SK-N-SH treated with all-trans-retinoic acid at 6 μM for 48 hours (cell line): ENCODE data around the gene RNF19B.

Source experiments
- ATAC-seq: fragments of 200-7000 bp; cut with Tn5 transposase; 3 replicates; pipeline ENCODE4 v1.9.1; 2020; ENCODE audit warnings: mild to moderate bottlenecking, moderate library complexity
- ARNTL ChIP-seq: fragments of 450-650 bp; formaldehyde crosslinking; IDR thresholded peaks from 2 replicates; pipeline ENCODE4 v1.5.0; 2020; ENCODE audit warnings: low read depth, mild to moderate bottlenecking, moderate library complexity, borderline replicate concordance
- BACH2 ChIP-seq: fragments of 250-450 bp; sonication (Bioruptor Pico); IDR thresholded peaks from 2 replicates; pipeline ENCODE4 v1.9.0; 2021; ENCODE audit warnings: mild to moderate bottlenecking, borderline replicate concordance
- CSDC2 ChIP-seq: fragments of 250-450 bp; sonication (Bioruptor Pico); IDR thresholded peaks from 2 replicates; pipeline ENCODE4 v1.5.0; 2020; ENCODE audit warnings: mild to moderate bottlenecking, moderate library complexity
- ESRRG ChIP-seq: fragments of 250-450 bp; sonication (Bioruptor Pico); IDR thresholded peaks from 2 replicates; pipeline ENCODE4 v1.6.1; 2021; ENCODE audit warnings: mild to moderate bottlenecking
- GLIS3 ChIP-seq: fragments of 250-450 bp; sonication (Bioruptor Pico); IDR thresholded peaks from 2 replicates; pipeline ENCODE4 v1.5.0; 2020; ENCODE audit warnings: mild to moderate bottlenecking, moderate library complexity
- ISL1 ChIP-seq: fragments of 250-450 bp; sonication (Bioruptor Pico); IDR thresholded peaks from 2 replicates; pipeline ENCODE4 v2.1.2; 2022; ENCODE audit warnings: mild to moderate bottlenecking, moderate library complexity
- OSR1 ChIP-seq: fragments of 250-450 bp; sonication (Bioruptor Pico); IDR thresholded peaks from 2 replicates; pipeline ENCODE4 v1.8.0; 2022; ENCODE audit warnings: moderate library complexity, mild to moderate bottlenecking, inconsistent platforms
- POU6F1 ChIP-seq: fragments of 250-450 bp; sonication (Bioruptor Pico); IDR thresholded peaks from 2 replicates; pipeline ENCODE4 v1.8.0; 2021; ENCODE audit warnings: low read depth, mild to moderate bottlenecking, moderate library complexity, borderline replicate concordance
- PPARA ChIP-seq: fragments of 250-450 bp; sonication (Bioruptor Pico); IDR thresholded peaks from 2 replicates; pipeline ENCODE4 v1.5.0; 2020; ENCODE audit warnings: mild to moderate bottlenecking, borderline replicate concordance
- TOX ChIP-seq: fragments of 250-450 bp; sonication (Bioruptor Pico); IDR thresholded peaks from 2 replicates; pipeline ENCODE4 v1.8.0; 2021; ENCODE audit warnings: mild to moderate bottlenecking, moderate library complexity, borderline replicate concordance
- TSHZ2 ChIP-seq: fragments of 250-450 bp; sonication (Bioruptor Pico); IDR thresholded peaks from 2 replicates; pipeline ENCODE4 v1.5.0; 2020; ENCODE audit warnings: mild to moderate bottlenecking, moderate library complexity
- ZC3H10 ChIP-seq: fragments of 250-450 bp; sonication (Bioruptor Pico); IDR thresholded peaks from 2 replicates; pipeline ENCODE4 v1.5.1; 2021; ENCODE audit warnings: mild to moderate bottlenecking, moderate library complexity
- ZFP3 ChIP-seq: fragments of 250-450 bp; sonication (Bioruptor Pico); IDR thresholded peaks from 2 replicates; pipeline ENCODE4 v1.5.0; 2020; ENCODE audit warnings: mild to moderate bottlenecking, moderate library complexity
- ZNF565 ChIP-seq: fragments of 450-650 bp; formaldehyde crosslinking; conservative IDR thresholded peaks from 2 replicates; pipeline ENCODE4 v1.5.0; 2020; ENCODE audit warnings: low read depth, mild to moderate bottlenecking, moderate library complexity
- ZNF70 ChIP-seq: fragments of 450-650 bp; formaldehyde crosslinking; IDR thresholded peaks from 2 replicates; pipeline ENCODE4 v1.5.0; 2020; ENCODE audit warnings: mild to moderate bottlenecking, moderate library complexity
- TF ChIP-seq, protein P1 (sequence below): fragments of 250-450 bp; sonication (Bioruptor Pico); IDR thresholded peaks from 2 replicates; pipeline ENCODE4 v1.5.1; 2020; ENCODE audit warnings: low read depth, mild to moderate bottlenecking, moderate library complexity
- TF ChIP-seq, protein P2 (sequence below): fragments of 250-450 bp; sonication (Bioruptor Pico); IDR thresholded peaks from 2 replicates; pipeline ENCODE4 v1.5.1; 2021; ENCODE audit warnings: mild to moderate bottlenecking, moderate library complexity
- TF ChIP-seq, protein P3 (sequence below): fragments of 250-450 bp; sonication (Bioruptor Pico); IDR thresholded peaks from 2 replicates; pipeline ENCODE4 v1.8.0; 2020; ENCODE audit warnings: mild to moderate bottlenecking, moderate library complexity, borderline replicate concordance

Gene RNF19B

DNA sequence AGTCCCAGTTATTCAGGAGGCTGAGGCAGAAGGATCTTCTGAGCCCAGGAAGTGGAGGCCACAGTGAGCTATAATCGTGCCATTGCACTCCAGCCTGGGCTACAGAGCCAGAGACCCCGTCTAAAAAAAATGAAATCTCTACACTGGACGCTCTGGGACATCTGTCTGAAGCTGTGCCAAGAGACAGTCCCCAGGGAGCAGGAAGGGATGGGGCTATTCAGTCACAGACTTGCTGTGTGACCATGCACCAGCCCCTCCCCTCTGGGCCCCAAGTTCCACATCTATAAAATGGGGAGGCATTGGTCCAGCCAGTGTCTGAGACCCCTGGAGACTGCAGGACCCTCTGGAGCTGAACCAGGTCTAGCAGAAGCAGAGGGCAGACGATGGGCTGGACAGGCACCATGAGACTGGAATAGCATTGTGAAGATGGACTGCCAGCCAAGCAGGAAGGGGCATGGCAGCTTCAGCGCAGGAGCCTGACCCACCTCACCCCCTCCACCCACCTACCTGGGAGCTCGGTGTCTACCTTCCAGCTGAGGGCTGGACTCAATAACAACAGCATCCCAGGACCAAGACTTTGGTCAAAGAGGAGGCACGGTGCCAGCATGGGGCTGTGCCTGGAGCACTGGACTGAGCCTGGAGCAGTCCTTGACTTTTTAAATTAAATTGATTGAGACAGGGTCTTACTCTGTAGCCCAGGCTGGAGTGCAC, 64.9 kb downstream of the RNF19B start (continued):
- TF ChIP-seq TSHZ2: no peak
- no peak for TF ChIP-seq ZFP3 (CRISPR knock-in tag)

DNA sequence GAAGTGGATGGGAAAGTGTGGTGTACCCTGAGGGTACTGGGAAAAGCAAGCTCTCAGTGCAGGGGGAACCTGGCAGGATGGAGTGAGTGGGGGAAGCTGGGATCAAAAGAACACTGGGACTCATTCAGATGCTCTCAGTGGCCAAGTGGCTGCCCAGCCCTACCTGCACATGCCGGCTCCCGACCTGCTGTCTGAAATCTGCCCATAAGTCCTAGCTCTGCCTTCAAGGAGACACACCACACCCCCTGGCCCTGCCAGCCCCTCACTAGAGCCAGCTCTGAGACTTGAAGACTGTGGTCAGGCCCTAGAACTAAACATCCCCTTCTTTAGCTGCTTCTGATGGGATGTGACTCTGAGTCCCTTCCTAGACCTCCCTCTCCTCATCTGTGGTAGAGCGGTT, 65.7 kb downstream of the RNF19B start:
- no peak for ATAC-seq
- TF ChIP-seq, protein P1, sequence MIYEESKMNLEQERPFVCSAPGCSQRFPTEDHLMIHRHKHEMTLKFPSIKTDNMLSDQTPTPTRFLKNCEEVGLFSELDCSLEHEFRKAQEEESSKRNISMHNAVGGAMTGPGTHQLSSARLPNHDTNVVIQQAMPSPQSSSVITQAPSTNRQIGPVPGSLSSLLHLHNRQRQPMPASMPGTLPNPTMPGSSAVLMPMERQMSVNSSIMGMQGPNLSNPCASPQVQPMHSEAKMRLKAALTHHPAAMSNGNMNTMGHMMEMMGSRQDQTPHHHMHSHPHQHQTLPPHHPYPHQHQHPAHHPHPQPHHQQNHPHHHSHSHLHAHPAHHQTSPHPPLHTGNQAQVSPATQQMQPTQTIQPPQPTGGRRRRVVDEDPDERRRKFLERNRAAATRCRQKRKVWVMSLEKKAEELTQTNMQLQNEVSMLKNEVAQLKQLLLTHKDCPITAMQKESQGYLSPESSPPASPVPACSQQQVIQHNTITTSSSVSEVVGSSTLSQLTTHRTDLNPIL (CRISPR knock-in tag): no peak
- no peak for TF ChIP-seq CSDC2 (CRISPR knock-in tag)
- TF ChIP-seq, protein P2, sequence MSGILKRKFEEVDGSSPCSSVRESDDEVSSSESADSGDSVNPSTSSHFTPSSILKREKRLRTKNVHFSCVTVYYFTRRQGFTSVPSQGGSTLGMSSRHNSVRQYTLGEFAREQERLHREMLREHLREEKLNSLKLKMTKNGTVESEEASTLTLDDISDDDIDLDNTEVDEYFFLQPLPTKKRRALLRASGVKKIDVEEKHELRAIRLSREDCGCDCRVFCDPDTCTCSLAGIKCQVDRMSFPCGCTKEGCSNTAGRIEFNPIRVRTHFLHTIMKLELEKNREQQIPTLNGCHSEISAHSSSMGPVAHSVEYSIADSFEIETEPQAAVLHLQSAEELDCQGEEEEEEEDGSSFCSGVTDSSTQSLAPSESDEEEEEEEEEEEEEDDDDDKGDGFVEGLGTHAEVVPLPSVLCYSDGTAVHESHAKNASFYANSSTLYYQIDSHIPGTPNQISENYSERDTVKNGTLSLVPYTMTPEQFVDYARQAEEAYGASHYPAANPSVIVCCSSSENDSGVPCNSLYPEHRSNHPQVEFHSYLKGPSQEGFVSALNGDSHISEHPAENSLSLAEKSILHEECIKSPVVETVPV (CRISPR knock-in tag): no peak
- no peak for TF ChIP-seq PPARA
- no peak for TF ChIP-seq ZC3H10 (CRISPR knock-in tag)
- no peak for TF ChIP-seq ZNF565
- TF ChIP-seq ZNF70 (CRISPR knock-in tag): no peak
- no peak for TF ChIP-seq ISL1 (CRISPR knock-in tag)
- TF ChIP-seq, protein P3, sequence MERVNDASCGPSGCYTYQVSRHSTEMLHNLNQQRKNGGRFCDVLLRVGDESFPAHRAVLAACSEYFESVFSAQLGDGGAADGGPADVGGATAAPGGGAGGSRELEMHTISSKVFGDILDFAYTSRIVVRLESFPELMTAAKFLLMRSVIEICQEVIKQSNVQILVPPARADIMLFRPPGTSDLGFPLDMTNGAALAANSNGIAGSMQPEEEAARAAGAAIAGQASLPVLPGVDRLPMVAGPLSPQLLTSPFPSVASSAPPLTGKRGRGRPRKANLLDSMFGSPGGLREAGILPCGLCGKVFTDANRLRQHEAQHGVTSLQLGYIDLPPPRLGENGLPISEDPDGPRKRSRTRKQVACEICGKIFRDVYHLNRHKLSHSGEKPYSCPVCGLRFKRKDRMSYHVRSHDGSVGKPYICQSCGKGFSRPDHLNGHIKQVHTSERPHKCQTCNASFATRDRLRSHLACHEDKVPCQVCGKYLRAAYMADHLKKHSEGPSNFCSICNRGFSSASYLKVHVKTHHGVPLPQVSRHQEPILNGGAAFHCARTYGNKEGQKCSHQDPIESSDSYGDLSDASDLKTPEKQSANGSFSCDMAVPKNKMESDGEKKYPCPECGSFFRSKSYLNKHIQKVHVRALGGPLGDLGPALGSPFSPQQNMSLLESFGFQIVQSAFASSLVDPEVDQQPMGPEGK (CRISPR knock-in tag): no peak
- TF ChIP-seq TOX (CRISPR knock-in tag): no peak
- no peak for TF ChIP-seq OSR1 (CRISPR knock-in tag)

GRCh38 chr1:32898056-32898455, 66.6 kb downstream of the RNF19B start:
- no peak for ATAC-seq
- TF ChIP-seq CSDC2 (CRISPR knock-in tag) (no peak), ESRRG (CRISPR knock-in tag) (no peak), TOX (CRISPR knock-in tag) (no peak), BACH2 (CRISPR knock-in tag) (no peak), ZFP3 (CRISPR knock-in tag) (no peak), GLIS3 (CRISPR knock-in tag) (no peak), ARNTL (no peak), PPARA (no peak), POU6F1 (CRISPR knock-in tag) (no peak), TSHZ2 (no peak)
- TF ChIP-seq, protein P2 (CRISPR knock-in tag): no peak
